Gastrocnemius medialis (tissue), 4 donors: Measurements from ENCODE around the gene AKAP13.

ENCODE experiments used
- POLR2A ChIP-seq, 2 donors: fragments of 450-650 bp; IDR thresholded peaks; one replicate each; pipeline ENCODE4 v1.6.1; 2017; ENCODE audit warnings: antibody characterized with exemption in 2 of 2, mild to moderate bottlenecking in 2 of 2, moderate library complexity in 2 of 2
- TF ChIP-seq, protein P1 (sequence below), 5 experiments: fragments of 450-650 bp in 3 of 5; fragments of 200-600 bp in 2 of 5; sonication (generic) in 2 of 5; IDR thresholded peaks in 4 of 5; conservative IDR thresholded peaks in 1 of 5; 1 replicate in 4 of 5; 2 replicates in 1 of 5; pipeline ENCODE4 v1.5.1; 2016 to 2019; ENCODE audit warnings: antibody characterized with exemption in 5 of 5, mild to moderate bottlenecking in 3 of 5, moderate library complexity in 3 of 5

DNA sequence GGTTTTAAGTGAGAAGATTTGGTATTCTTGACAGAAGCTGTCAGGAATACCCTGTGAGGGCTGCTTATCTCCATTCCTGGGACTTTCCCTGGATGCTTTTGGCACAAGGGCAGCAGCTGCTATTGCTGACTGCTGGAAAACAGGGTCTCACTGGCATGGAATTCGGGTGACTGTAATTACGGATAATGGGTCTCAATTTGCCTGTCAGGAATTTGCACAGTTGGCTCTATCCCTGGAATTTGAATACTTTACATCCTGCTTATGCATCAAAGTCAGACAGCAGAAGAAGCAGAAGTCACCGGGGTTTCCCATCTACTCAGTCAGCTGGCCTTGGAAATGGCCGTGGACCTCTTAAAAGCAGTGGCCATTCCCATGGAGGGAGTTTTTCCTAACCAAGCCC is 25.9 kb upstream of the AKAP13 start:
- no peak for TF ChIP-seq POLR2A (IDR thresholded peaks at IDR 0.05)
- TF ChIP-seq, protein P1, sequence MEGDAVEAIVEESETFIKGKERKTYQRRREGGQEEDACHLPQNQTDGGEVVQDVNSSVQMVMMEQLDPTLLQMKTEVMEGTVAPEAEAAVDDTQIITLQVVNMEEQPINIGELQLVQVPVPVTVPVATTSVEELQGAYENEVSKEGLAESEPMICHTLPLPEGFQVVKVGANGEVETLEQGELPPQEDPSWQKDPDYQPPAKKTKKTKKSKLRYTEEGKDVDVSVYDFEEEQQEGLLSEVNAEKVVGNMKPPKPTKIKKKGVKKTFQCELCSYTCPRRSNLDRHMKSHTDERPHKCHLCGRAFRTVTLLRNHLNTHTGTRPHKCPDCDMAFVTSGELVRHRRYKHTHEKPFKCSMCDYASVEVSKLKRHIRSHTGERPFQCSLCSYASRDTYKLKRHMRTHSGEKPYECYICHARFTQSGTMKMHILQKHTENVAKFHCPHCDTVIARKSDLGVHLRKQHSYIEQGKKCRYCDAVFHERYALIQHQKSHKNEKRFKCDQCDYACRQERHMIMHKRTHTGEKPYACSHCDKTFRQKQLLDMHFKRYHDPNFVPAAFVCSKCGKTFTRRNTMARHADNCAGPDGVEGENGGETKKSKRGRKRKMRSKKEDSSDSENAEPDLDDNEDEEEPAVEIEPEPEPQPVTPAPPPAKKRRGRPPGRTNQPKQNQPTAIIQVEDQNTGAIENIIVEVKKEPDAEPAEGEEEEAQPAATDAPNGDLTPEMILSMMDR (IDR thresholded peaks at IDR 0.05 in 4 of 5, conservative IDR thresholded peaks at IDR 0.05 in 1 of 5): no peak
